ENCODE measurements around the gene MYCL. TPM values are rescaled to one million over a fixed set of nuclear protein-coding genes. Genes with fewer than 3 reads are reported as not detected.

The MYCL gene
- total RNA-seq, 1 donor from 2014 or later = 3.8 TPM

DNA sequence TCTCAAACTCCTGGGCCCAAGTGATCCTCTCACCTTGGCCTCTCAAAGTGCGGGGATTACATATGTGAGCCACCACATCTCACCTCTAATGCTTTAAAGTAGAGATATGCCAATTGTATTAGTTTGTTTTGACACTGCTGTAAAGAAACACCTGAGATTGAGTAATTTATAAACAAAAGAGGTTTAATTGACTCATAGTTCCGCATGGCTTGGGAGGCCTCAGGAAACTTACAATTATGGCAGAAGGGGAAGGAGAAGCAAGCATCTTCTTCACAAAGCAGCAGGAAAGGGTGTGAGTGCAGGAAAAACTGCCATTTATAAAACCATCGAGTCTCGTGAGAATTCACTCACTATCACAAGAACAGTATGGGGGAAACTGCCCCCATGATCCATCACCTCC lies 3.5 kb upstream of the MYCL start:
- H4K20me1 ChIP-seq (ENCODE audit: insufficient read depth, low read length) = peaks cover under 1% of the 10 kb centered on the region
- no peaks in the 10 kb centered on the region for H3K4me1 ChIP-seq (ENCODE audit: insufficient read depth, low read length)
- Mint-ChIP-seq H3K27me3 (ENCODE audit: low read depth, unreplicated experiment) (peaks cover 19% of the 10 kb centered on the region), H3K4me3 (ENCODE audit: unreplicated experiment) (no peak overlapping the region), H3K27ac (ENCODE audit: unreplicated experiment) (no peak overlapping the region), H3K36me3 (ENCODE audit: low read depth, unreplicated experiment) (no peaks in the 10 kb centered on the region), H3K9me3 (ENCODE audit: unreplicated experiment) (peaks cover 9% of the 10 kb centered on the region), H3K4me1 (ENCODE audit: low read depth, unreplicated experiment) (peaks cover 3% of the 10 kb centered on the region)
- H3K4me3 ChIP-seq (ENCODE audit: insufficient read depth, low read depth, low read length) = no peak overlapping the region
- H3K36me3 ChIP-seq (ENCODE audit: insufficient read depth, low read length) = no peaks in the 10 kb centered on the region
- H3K79me2 ChIP-seq (ENCODE audit: insufficient read depth, low read length) = no peaks in the 10 kb centered on the region
- TF ChIP-seq, protein P1, sequence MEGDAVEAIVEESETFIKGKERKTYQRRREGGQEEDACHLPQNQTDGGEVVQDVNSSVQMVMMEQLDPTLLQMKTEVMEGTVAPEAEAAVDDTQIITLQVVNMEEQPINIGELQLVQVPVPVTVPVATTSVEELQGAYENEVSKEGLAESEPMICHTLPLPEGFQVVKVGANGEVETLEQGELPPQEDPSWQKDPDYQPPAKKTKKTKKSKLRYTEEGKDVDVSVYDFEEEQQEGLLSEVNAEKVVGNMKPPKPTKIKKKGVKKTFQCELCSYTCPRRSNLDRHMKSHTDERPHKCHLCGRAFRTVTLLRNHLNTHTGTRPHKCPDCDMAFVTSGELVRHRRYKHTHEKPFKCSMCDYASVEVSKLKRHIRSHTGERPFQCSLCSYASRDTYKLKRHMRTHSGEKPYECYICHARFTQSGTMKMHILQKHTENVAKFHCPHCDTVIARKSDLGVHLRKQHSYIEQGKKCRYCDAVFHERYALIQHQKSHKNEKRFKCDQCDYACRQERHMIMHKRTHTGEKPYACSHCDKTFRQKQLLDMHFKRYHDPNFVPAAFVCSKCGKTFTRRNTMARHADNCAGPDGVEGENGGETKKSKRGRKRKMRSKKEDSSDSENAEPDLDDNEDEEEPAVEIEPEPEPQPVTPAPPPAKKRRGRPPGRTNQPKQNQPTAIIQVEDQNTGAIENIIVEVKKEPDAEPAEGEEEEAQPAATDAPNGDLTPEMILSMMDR (IDR thresholded peaks at IDR 0.05; ENCODE audit: insufficient read depth, low read depth, low read length) = no peak
- TF ChIP-seq EZH2 (IDR thresholded peaks at IDR 0.05; ENCODE audit: insufficient read depth, low read length) = no peak
- no peak overlapping the region for H2AFZ ChIP-seq (ENCODE audit: low read depth, low read length)
- H3K27ac ChIP-seq (ENCODE audit: low read depth, low read length) = no peak overlapping the region
- H3K27me3 ChIP-seq (ENCODE audit: insufficient read depth, low read length) = peaks cover 20% of the 10 kb centered on the region
- no peak overlapping the region for H3K4me2 ChIP-seq (ENCODE audit: low read length)
- no peak for DNase-seq (ENCODE audit: low read depth)
- H3K9ac ChIP-seq (ENCODE audit: low read length) = no peak overlapping the region
- no peaks in the 10 kb centered on the region for H3K9me3 ChIP-seq (ENCODE audit: insufficient read depth, low read depth, low read length)
- FAIRE-seq = no peak

DNA sequence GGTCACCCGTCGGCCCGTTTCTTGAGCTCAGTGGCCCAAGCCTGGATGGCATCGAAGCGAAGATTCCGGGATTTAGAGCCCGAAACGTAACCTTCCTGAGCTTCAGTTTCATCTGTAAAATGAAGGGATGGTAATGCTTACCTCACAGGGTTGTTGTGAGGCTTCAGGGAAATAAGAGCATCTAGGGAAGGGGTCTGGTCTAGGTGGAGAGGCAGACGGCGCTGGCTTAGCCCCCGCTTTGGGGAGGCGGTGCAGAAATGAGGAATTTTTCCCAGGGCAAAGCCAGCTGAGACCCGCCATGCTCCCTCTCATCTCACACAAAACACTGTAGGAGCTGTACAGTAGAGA lies 717 bp upstream of the MYCL start:
- DNase-seq (ENCODE audit: low read depth) (no peak), FAIRE-seq (no peak)
- Histone ChIP-seq H3K4me1 (ENCODE audit: insufficient read depth, low read length) (peaks cover 11% of the 10 kb centered on the region), H3K9ac (ENCODE audit: low read length) (no peak overlapping the region), H3K9me3 (ENCODE audit: insufficient read depth, low read depth, low read length) (no peaks in the 10 kb centered on the region), H3K4me2 (ENCODE audit: low read length) (peak overlapping the region; percentile 98), H3K36me3 (ENCODE audit: insufficient read depth, low read length) (no peaks in the 10 kb centered on the region), H3K79me2 (ENCODE audit: insufficient read depth, low read length) (no peaks in the 10 kb centered on the region), H3K4me3 (ENCODE audit: insufficient read depth, low read depth, low read length) (peak overlapping the region; percentile 68), H3K27ac (ENCODE audit: low read depth, low read length) (no peak overlapping the region), H3K27me3 (ENCODE audit: insufficient read depth, low read length) (peaks cover 24% of the 10 kb centered on the region), H4K20me1 (ENCODE audit: insufficient read depth, low read length) (peaks cover 3% of the 10 kb centered on the region), H2AFZ (ENCODE audit: low read depth, low read length) (peak overlapping the region; percentile 88)
- no peak overlapping the region for H3K27ac Mint-ChIP-seq (ENCODE audit: unreplicated experiment)
- peak overlapping the region; percentile 67 for H3K4me3 Mint-ChIP-seq (ENCODE audit: unreplicated experiment)
- H3K4me1 Mint-ChIP-seq (ENCODE audit: low read depth, unreplicated experiment) = peaks cover 15% of the 10 kb centered on the region
- no peak for TF ChIP-seq EZH2 (IDR thresholded peaks at IDR 0.05; ENCODE audit: insufficient read depth, low read length)
- TF ChIP-seq, protein P1 (IDR thresholded peaks at IDR 0.05; ENCODE audit: insufficient read depth, low read depth, low read length) = no peak
- no peaks in the 10 kb centered on the region for H3K9me3 Mint-ChIP-seq (ENCODE audit: unreplicated experiment)
- H3K36me3 Mint-ChIP-seq (ENCODE audit: low read depth, unreplicated experiment) = no peaks in the 10 kb centered on the region
- H3K27me3 Mint-ChIP-seq (ENCODE audit: low read depth, unreplicated experiment) = peaks cover 18% of the 10 kb centered on the region

DNA sequence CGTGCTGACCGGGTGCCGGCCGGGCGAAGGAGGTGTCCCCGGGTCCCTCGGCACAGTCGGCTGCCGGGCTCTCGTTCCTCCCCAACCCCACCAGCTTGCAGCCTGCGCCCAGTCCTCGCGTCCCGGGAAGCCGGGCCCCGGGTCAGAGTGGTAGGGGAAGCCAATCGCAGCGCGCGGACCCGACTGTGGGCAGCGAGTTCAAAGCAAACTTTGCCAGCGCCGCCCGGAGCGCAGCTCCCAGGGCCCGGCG lies 328 bp downstream of the MYCL start:
- Mint-ChIP-seq H3K4me3 (ENCODE audit: unreplicated experiment) (peak overlapping the region; percentile 64), H3K27ac (ENCODE audit: unreplicated experiment) (no peak overlapping the region), H3K9me3 (ENCODE audit: unreplicated experiment) (no peaks in the 10 kb centered on the region), H3K36me3 (ENCODE audit: low read depth, unreplicated experiment) (no peaks in the 10 kb centered on the region), H3K4me1 (ENCODE audit: low read depth, unreplicated experiment) (peaks cover 23% of the 10 kb centered on the region), H3K27me3 (ENCODE audit: low read depth, unreplicated experiment) (peaks cover 18% of the 10 kb centered on the region)
- Histone ChIP-seq H3K79me2 (ENCODE audit: insufficient read depth, low read length) (no peaks in the 10 kb centered on the region), H3K27me3 (ENCODE audit: insufficient read depth, low read length) (peaks cover 24% of the 10 kb centered on the region), H3K9ac (ENCODE audit: low read length) (peak overlapping the region; percentile 58), H3K4me3 (ENCODE audit: insufficient read depth, low read depth, low read length) (peak overlapping the region; percentile 68), H3K27ac (ENCODE audit: low read depth, low read length) (no peak overlapping the region), H4K20me1 (ENCODE audit: insufficient read depth, low read length) (peaks cover 3% of the 10 kb centered on the region), H3K36me3 (ENCODE audit: insufficient read depth, low read length) (no peaks in the 10 kb centered on the region), H3K4me2 (ENCODE audit: low read length) (peak overlapping the region; percentile 98), H2AFZ (ENCODE audit: low read depth, low read length) (peak overlapping the region; percentile 88), H3K9me3 (ENCODE audit: insufficient read depth, low read depth, low read length) (no peaks in the 10 kb centered on the region), H3K4me1 (ENCODE audit: insufficient read depth, low read length) (peaks cover 16% of the 10 kb centered on the region)
- DNase-seq (ENCODE audit: low read depth) (peak; percentile 18), FAIRE-seq (no peak)
- TF ChIP-seq EZH2 (IDR thresholded peaks at IDR 0.05; ENCODE audit: insufficient read depth, low read length) = no peak
- TF ChIP-seq, protein P1 (IDR thresholded peaks at IDR 0.05; ENCODE audit: insufficient read depth, low read depth, low read length) = no peak
